PFSK-1 (cell line): ENCODE measurements around the gene PUS1.

ENCODE experiments used
- FOXP2 ChIP-seq: optimal IDR thresholded peaks from 2 replicates; pipeline ENCODE3; 2011; ENCODE audit warnings: borderline replicate concordance, control low read depth, inconsistent platforms; ENCODE audit not compliant: insufficient read depth; ENCODE audit errors: extremely low read length, extremely low read depth
- POLR2AphosphoS5 ChIP-seq: IDR thresholded peaks from 2 replicates; pipeline ENCODE4 v1.6.1; 2012; ENCODE audit warnings: low read depth, mild to moderate bottlenecking, control low read depth, low read length, moderate library complexity
- SIN3A ChIP-seq: IDR thresholded peaks from 2 replicates; pipeline ENCODE4 v1.6.1; 2012; ENCODE audit warnings: mild to moderate bottlenecking, low read length, moderate library complexity, borderline replicate concordance; ENCODE audit not compliant: insufficient read depth
- TAF1 ChIP-seq: IDR thresholded peaks from 2 replicates; pipeline ENCODE4 v1.6.1; 2012; ENCODE audit warnings: low read length, control low read depth, borderline replicate concordance; ENCODE audit not compliant: insufficient read depth
- TF ChIP-seq, protein P1 (sequence below), 2 experiments: IDR thresholded peaks; 2 replicates each; pipeline versions ENCODE4 v1.6.1 to v1.8.0; 2011 to 2012; ENCODE audit warnings: low read depth in 2 of 2, low read length in 2 of 2, control low read depth in 1 of 2, inconsistent platforms in 1 of 2, mild to moderate bottlenecking in 1 of 2, moderate library complexity in 1 of 2; ENCODE audit not compliant: insufficient read depth in 1 of 2

DNA sequence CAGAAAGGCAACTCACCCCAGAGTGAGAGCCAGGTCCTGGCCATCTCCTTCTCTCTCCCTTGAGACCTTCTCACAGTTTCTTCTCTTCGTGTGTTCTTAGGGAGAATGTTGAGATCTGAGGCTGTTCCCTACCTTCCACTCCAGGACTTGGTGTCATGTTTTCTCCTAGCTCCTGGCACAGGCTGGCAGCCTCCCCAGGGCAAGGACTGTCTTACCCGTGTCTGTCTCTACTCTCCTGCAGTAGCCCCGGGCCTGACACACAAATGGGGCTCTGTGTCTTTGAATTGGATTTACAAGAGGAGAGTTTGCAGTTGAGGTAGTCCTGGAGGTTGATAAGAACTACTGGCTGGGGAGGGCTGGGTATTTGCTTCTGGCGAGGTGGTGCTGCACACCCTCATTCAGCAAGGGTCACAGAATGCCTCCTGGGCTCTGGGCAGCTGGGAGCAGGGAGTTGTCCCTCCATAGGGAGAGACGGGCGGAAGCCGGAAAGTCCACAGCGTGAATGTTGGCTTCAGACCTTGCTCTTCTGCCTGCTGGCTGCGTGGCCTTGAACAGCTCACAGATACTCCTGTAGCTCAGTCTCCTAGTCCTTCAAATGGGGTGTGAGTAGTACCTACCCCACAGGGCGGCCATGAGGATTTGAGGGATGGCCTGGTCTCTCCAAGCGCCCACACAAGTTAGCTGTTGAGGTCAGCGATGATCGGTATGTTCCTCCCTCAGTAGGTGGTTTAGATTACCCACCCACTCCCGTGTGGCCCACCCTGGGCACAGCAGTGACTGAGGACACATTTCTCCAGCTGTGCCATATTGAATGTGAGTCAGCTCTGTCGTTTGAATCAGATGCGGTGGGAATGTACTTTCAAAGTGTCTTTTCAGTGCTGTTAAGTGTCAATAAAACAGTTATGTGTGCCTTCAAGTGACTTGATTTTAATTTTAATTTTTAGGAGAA lies 30.8 kb downstream of the PUS1 start:
- TF ChIP-seq, protein P1, sequence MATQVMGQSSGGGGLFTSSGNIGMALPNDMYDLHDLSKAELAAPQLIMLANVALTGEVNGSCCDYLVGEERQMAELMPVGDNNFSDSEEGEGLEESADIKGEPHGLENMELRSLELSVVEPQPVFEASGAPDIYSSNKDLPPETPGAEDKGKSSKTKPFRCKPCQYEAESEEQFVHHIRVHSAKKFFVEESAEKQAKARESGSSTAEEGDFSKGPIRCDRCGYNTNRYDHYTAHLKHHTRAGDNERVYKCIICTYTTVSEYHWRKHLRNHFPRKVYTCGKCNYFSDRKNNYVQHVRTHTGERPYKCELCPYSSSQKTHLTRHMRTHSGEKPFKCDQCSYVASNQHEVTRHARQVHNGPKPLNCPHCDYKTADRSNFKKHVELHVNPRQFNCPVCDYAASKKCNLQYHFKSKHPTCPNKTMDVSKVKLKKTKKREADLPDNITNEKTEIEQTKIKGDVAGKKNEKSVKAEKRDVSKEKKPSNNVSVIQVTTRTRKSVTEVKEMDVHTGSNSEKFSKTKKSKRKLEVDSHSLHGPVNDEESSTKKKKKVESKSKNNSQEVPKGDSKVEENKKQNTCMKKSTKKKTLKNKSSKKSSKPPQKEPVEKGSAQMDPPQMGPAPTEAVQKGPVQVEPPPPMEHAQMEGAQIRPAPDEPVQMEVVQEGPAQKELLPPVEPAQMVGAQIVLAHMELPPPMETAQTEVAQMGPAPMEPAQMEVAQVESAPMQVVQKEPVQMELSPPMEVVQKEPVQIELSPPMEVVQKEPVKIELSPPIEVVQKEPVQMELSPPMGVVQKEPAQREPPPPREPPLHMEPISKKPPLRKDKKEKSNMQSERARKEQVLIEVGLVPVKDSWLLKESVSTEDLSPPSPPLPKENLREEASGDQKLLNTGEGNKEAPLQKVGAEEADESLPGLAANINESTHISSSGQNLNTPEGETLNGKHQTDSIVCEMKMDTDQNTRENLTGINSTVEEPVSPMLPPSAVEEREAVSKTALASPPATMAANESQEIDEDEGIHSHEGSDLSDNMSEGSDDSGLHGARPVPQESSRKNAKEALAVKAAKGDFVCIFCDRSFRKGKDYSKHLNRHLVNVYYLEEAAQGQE (IDR thresholded peaks at IDR 0.05; ENCODE audit: insufficient read depth in 1 of 2, low read depth in 2 of 2, low read length in 2 of 2), result no peak
- TF ChIP-seq POLR2AphosphoS5, result no peak
- no peak for TF ChIP-seq TAF1
- no peak for TF ChIP-seq SIN3A
- no peak for TF ChIP-seq FOXP2
